HepG2 (cell line): ENCODE measurements around the gene ELOVL2. TPM values are rescaled to one million over a fixed set of nuclear protein-coding genes. Genes with fewer than 3 reads are reported as not detected.

ENCODE experiments used
- ATAC-seq: fragments of 200-7000 bp; cut with Tn5 transposase; 3 replicates; pipeline ENCODE4 v1.9.1; 2020; ENCODE audit warnings: mild to moderate bottlenecking, moderate library complexity
- BruUV-seq: library from RNA; stranded (reverse); fragments of 400-500 nt; replicated peaks from 2 replicates; lab custom pipeline; 2021; lab: Mats Ljungman, UMichigan
- CTCF ChIA-PET: fragments of 300-600 bp; formaldehyde crosslinking; extraction: SDS; loops from one replicate; lab custom pipeline; 2021; ENCODE audit warnings: low total read pairs, inconsistent platforms, low intra/inter-chr PET ratio; lab: Yijun Ruan, JAX
- POLR2A ChIA-PET: fragments of 350-600 bp; sonication (Branson Sonifier 250); formaldehyde crosslinking; loops from one replicate; lab custom pipeline; 2020; ENCODE audit warnings: antibody characterized with exemption, inconsistent platforms; lab: Yijun Ruan, JAX
- DNase-seq: peaks from one replicate; pipeline ENCODE4 v3.0.0-alpha.2; 2015; ENCODE audit warnings: low spot score
- FAIRE-seq: peaks from 3 replicates; lab custom pipeline; 2011; peaks lifted over from hg19 to GRCh38; lab: Jason Lieb, UNC
- H2AFZ ChIP-seq: one replicate; pipeline ENCODE4 v1.6.1; 2011; ENCODE audit warnings: low read length, inconsistent platforms
- H3K27ac ChIP-seq: fragments of 300-600 bp; 3 replicates; pipeline ENCODE4 v1.8.0; 2011; ENCODE audit warnings: mixed run types, mild to moderate bottlenecking, mixed read lengths, low read length, inconsistent platforms; ENCODE audit not compliant: insufficient read depth; ENCODE audit errors: extremely low read length
- H3K27me3 ChIP-seq, 2 experiments: fragments of 200-600 bp in 1 of 2; 2 replicates in 1 of 2; 3 replicates in 1 of 2; pipeline versions ENCODE4 v1.6.0 to v1.8.0; 2011; ENCODE audit warnings: low read length in 2 of 2, mild to moderate bottlenecking in 2 of 2, moderate library complexity in 2 of 2, inconsistent platforms in 1 of 2; ENCODE audit not compliant: insufficient read depth in 2 of 2, control insufficient read depth in 1 of 2
- H3K36me3 ChIP-seq, 2 experiments: fragments of 200-600 bp in 1 of 2; replicated peaks in 1 of 2; 2 replicates in 1 of 2; 3 replicates in 1 of 2; pipeline versions ENCODE4 v1.5.1 to v1.8.0; 2011; ENCODE audit warnings: low read length in 2 of 2, inconsistent platforms in 1 of 2; ENCODE audit not compliant: insufficient read depth in 2 of 2, control insufficient read depth in 1 of 2
- H3K4me1 ChIP-seq: 2 replicates; pipeline ENCODE4 v1.5.1; 2012; ENCODE audit warnings: low read length, inconsistent platforms; ENCODE audit not compliant: insufficient read depth
- H3K4me2 ChIP-seq: 2 replicates; pipeline ENCODE4 v1.6.0; 2011; ENCODE audit warnings: low read depth, low read length, inconsistent platforms
- H3K4me3 ChIP-seq, 3 experiments: fragments of 200-600 bp in 1 of 3; sonication (generic), shearing (Covaris generic) in 1 of 3; replicated peaks in 1 of 3; 2 replicates each; pipeline ENCODE4 v1.5.1; 2011 to 2016; ENCODE audit warnings: low read length in 3 of 3, inconsistent platforms in 2 of 3, low read depth in 2 of 3, mild to moderate bottlenecking in 2 of 3, control low read depth in 1 of 3, mixed read lengths in 1 of 3; ENCODE audit not compliant: insufficient read depth in 1 of 3
- H3K79me2 ChIP-seq: one replicate; pipeline ENCODE4 v1.6.1; 2011; ENCODE audit warnings: low read length, inconsistent platforms; ENCODE audit not compliant: insufficient read depth
- H3K9ac ChIP-seq: 2 replicates; pipeline ENCODE4 v1.6.0; 2011; ENCODE audit warnings: mild to moderate bottlenecking, low read depth, low read length, inconsistent platforms; ENCODE audit not compliant: insufficient read depth
- H3K9me3 ChIP-seq: 2 replicates; pipeline ENCODE4 v1.5.1; 2012; ENCODE audit warnings: mild to moderate bottlenecking, low read length
- H4K20me1 ChIP-seq: 2 replicates; pipeline ENCODE4 v1.6.0; 2011; ENCODE audit warnings: inconsistent platforms, mild to moderate bottlenecking, low read length, moderate library complexity; ENCODE audit not compliant: insufficient read depth
- ATF2 ChIP-seq: sonication (generic); formaldehyde crosslinking; IDR thresholded peaks from 2 replicates; pipeline ENCODE4 v1.4.0; 2020; ENCODE audit warnings: missing genetic modification reagents
- CHD2 ChIP-seq: IDR thresholded peaks from 2 replicates; pipeline ENCODE4 v1.6.1; 2011; ENCODE audit warnings: low read depth, low read length, improper control_type of control experiment
- DBP ChIP-seq: sonication (generic); formaldehyde crosslinking; IDR thresholded peaks from 2 replicates; pipeline ENCODE4 v1.4.0; 2020; ENCODE audit warnings: missing genetic modification reagents; ENCODE audit errors: not compliant biosample characterization
- ETV5 ChIP-seq: IDR thresholded peaks from 2 replicates; pipeline ENCODE4 v1.6.1; 2018; ENCODE audit warnings: missing biosample characterization, missing genetic modification reagents, inconsistent platforms, borderline replicate concordance
- GFI1 ChIP-seq: sonication (generic); formaldehyde crosslinking; IDR thresholded peaks from 2 replicates; pipeline ENCODE4 v1.5.0; 2020; ENCODE audit warnings: missing genetic modification reagents, mild to moderate bottlenecking, borderline replicate concordance
- KAT8 ChIP-seq: IDR thresholded peaks from 2 replicates; pipeline ENCODE4 v1.6.1; 2016; ENCODE audit warnings: missing genetic modification reagents, missing compliant biosample characterization
- MIXL1 ChIP-seq: IDR thresholded peaks from 2 replicates; pipeline ENCODE4 v1.6.1; 2016
- REPIN1 ChIP-seq: sonication (generic); formaldehyde crosslinking; IDR thresholded peaks from 2 replicates; pipeline ENCODE4 v1.8.0; 2022; ENCODE audit warnings: missing genetic modification reagents, low read depth, mild to moderate bottlenecking, borderline replicate concordance
- SMYD3 ChIP-seq: sonication (generic); formaldehyde crosslinking; IDR thresholded peaks from 2 replicates; pipeline ENCODE4 v1.8.1; 2023; ENCODE audit warnings: mild to moderate bottlenecking, missing genetic modification reagents
- ZC3H13 ChIP-seq: sonication (generic); formaldehyde crosslinking; IDR thresholded peaks from 2 replicates; pipeline ENCODE4 v1.8.1; 2023; ENCODE audit warnings: mild to moderate bottlenecking, missing genetic modification reagents, moderate library complexity
- ZNF292 ChIP-seq: sonication (generic); formaldehyde crosslinking; IDR thresholded peaks from 2 replicates; pipeline ENCODE4 v1.8.1; 2022; ENCODE audit warnings: mild to moderate bottlenecking, low read depth, missing genetic modification reagents, borderline replicate concordance
- WGBS: methylation state at CpG from one replicate; pipeline ENCODE4 v1.1.6; 2017; ENCODE audit warnings: low lambda C conversion rate; 5-methylcytosine and 5-hydroxymethylcytosine counted together
- in situ Hi-C: cut with HindIII; loops from 2 replicates; pipeline ENCODE4 v1.10.0; 2017; ENCODE audit warnings: low pct_unique_long_range_greater_than_20kb; ENCODE audit not compliant: extremely low pct_ligation_motif_present
- intact Hi-C: fragments of 100-400 bp; cut with micrococcal nuclease; formaldehyde crosslinking; loops from one replicate; pipeline ENCODE4 v1.10.0; 2022; ENCODE audit not compliant: unreplicated experiment
- polyA plus RNA-seq, 8 experiments: library from polyadenylated mRNA; depleted of rRNA in 3 of 8; stranded (reverse) in 7 of 8; unstranded in 1 of 8; fragments of >200 nt; fragmentation: Illumina TruSeq in 4 of 8; extraction: Trizol in 4 of 8; gene quantifications; 2 replicates each; pipeline versions ENCODE4 v1.2.1 to v1.2.3, GENCODE V29; 2011 to 2016; ENCODE audit warnings: low read depth in 4 of 8, missing spikeins in 1 of 8, mixed read lengths in 1 of 8; ENCODE audit not compliant: insufficient read depth in 1 of 8
- total RNA-seq, 5 experiments: library from RNA; depleted of rRNA; stranded (reverse); fragments of >200 nt; fragmentation: Illumina TruSeq; extraction: Trizol; gene quantifications; 2 replicates each; pipeline ENCODE4 v1.2.3, GENCODE V29; 2016; ENCODE audit warnings: low read depth in 1 of 5
- TF ChIP-seq, protein P1 (sequence below): sonication (generic); formaldehyde crosslinking; IDR thresholded peaks from 2 replicates; pipeline ENCODE4 v1.8.0; 2022; ENCODE audit warnings: missing genetic modification reagents, mild to moderate bottlenecking, inconsistent platforms, borderline replicate concordance
- TF ChIP-seq, protein P2 (sequence below): sonication (generic); formaldehyde crosslinking; IDR thresholded peaks from 2 replicates; pipeline ENCODE4 v1.5.0; 2020; ENCODE audit warnings: missing genetic modification reagents, mild to moderate bottlenecking, borderline replicate concordance
- TF ChIP-seq, protein P3 (sequence below): sonication (generic); formaldehyde crosslinking; IDR thresholded peaks from 2 replicates; pipeline ENCODE4 v1.5.0; 2020; ENCODE audit warnings: mild to moderate bottlenecking, missing genetic modification reagents, moderate library complexity
- TF ChIP-seq, protein P4 (sequence below): sonication (generic); formaldehyde crosslinking; conservative IDR thresholded peaks from 2 replicates; pipeline ENCODE4 v1.8.0; 2022; ENCODE audit warnings: mild to moderate bottlenecking, moderate library complexity, missing genetic modification reagents

ELOVL2 gene
- total and polyA plus RNA-seq, 2 of the 13 experiments (the other 11 are each of a cell fraction or from before 2014, with no cell fraction given): 43.6 to 65.4 TPM

DNA sequence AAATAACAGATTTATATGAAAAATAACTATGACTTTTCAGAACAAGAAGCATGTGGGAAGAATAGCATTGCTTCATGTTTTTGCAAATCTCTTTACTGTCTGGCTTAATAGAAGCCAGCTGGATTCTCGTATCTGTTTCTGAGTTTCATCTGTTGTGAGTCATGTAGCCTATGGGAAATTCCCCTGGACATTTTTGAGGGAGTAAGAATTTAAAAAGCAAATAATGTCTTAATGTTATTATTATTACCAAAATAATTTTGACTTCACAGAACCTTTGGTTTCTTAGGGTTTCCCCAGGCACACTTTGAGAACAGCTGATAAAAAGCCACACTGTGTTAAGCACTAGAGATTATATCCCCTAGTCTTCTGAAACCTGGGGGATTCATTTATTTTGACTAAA, 81.4 kb downstream of the ELOVL2 start (continued):
- TF ChIP-seq ZNF292 (CRISPR knock-in tag) (no peak), REPIN1 (CRISPR knock-in tag) (no peak), CHD2 (no peak), KAT8 (no peak), ATF2 (no peak), GFI1 (CRISPR knock-in tag) (no peak), SMYD3 (no peak)
- TF ChIP-seq, protein P1, sequence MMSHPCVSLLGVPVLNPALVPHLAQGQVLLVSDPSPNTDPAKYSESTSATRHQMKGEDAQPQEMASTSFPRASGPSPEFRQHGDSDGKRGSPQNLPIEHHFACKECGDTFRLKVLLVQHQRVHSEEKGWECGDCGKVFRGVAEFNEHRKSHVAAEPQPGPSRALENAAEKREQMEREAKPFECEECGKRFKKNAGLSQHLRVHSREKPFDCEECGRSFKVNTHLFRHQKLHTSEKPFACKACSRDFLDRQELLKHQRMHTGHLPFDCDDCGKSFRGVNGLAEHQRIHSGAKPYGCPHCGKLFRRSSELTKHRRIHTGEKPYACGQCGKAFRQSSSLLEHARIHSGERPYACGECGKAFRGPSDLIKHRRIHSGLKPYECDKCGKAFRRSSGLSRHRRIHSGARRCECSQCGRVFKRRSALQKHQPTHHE (CRISPR knock-in tag): no peak

DNA sequence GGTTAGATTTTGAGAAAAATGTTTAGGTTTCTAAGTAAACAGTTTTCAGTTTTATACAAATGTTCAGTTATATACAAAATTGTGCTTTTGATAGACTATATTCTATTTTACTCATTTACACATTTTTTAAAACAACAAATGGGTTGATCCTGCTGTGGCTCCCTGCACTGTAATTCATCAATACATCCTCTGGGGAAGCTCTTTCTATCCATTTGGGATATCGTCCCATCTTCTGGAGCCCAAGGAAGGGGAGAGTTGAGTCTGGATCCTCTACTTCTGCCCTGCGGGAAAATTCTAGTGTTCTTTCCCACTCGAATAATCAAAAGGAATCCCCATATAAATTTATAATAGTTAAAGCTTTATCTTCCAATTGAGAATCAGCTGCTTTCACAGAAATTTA, 82.3 kb downstream of the ELOVL2 start:
- POLR2A ChIA-PET: interaction anchor here (0.9 kb wide), 1 partner anchor 46 kb away, joined by 3 read pairs; no protein-coding TSS in a partner anchor
- no TSS peak for BruUV-seq
- no peaks in the 10 kb centered on the region for H3K27me3 ChIP-seq
- FAIRE-seq: no peak
- no peaks in the 10 kb centered on the region for H4K20me1 ChIP-seq
- CTCF ChIA-PET: interaction anchor here (1.6 kb wide), 1 partner anchor 82 kb away, joined by 5 read pairs; the partner anchor contains the start of gene ELOVL2
- no peak for ATAC-seq
- H3K4me1 ChIP-seq: peaks cover 49% of the 10 kb centered on the region
- H3K9me3 ChIP-seq: peaks cover 9% of the 10 kb centered on the region; the same call in 1 of the 2 replicates
- in situ Hi-C loops (no loop called here), intact Hi-C loops (no loop called here)
- no peak overlapping the region for H2AFZ ChIP-seq
- DNase-seq: no peak
- H3K4me3 ChIP-seq: no peak overlapping the region
- no peaks in the 10 kb centered on the region for H3K36me3 ChIP-seq
- TF ChIP-seq DBP (CRISPR knock-in tag): no peak
- TF ChIP-seq, protein P2, sequence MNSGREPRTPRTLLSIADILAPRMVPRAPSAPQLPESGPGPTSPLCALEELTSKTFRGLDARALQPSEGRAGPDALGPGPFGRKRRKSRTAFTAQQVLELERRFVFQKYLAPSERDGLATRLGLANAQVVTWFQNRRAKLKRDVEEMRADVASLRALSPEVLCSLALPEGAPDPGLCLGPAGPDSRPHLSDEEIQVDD: no peak
- TF ChIP-seq, protein P3, sequence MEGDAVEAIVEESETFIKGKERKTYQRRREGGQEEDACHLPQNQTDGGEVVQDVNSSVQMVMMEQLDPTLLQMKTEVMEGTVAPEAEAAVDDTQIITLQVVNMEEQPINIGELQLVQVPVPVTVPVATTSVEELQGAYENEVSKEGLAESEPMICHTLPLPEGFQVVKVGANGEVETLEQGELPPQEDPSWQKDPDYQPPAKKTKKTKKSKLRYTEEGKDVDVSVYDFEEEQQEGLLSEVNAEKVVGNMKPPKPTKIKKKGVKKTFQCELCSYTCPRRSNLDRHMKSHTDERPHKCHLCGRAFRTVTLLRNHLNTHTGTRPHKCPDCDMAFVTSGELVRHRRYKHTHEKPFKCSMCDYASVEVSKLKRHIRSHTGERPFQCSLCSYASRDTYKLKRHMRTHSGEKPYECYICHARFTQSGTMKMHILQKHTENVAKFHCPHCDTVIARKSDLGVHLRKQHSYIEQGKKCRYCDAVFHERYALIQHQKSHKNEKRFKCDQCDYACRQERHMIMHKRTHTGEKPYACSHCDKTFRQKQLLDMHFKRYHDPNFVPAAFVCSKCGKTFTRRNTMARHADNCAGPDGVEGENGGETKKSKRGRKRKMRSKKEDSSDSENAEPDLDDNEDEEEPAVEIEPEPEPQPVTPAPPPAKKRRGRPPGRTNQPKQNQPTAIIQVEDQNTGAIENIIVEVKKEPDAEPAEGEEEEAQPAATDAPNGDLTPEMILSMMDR (CRISPR knock-in tag): no peak
- TF ChIP-seq, protein P4, sequence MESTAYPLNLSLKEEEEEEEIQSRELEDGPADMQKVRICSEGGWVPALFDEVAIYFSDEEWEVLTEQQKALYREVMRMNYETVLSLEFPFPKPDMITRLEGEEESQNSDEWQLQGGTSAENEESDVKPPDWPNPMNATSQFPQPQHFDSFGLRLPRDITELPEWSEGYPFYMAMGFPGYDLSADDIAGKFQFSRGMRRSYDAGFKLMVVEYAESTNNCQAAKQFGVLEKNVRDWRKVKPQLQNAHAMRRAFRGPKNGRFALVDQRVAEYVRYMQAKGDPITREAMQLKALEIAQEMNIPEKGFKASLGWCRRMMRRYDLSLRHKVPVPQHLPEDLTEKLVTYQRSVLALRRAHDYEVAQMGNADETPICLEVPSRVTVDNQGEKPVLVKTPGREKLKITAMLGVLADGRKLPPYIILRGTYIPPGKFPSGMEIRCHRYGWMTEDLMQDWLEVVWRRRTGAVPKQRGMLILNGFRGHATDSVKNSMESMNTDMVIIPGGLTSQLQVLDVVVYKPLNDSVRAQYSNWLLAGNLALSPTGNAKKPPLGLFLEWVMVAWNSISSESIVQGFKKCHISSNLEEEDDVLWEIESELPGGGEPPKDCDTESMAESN (CRISPR knock-in tag): no peak
- no peak for TF ChIP-seq ZC3H13 (CRISPR knock-in tag)
- no peak for TF ChIP-seq MIXL1 (CRISPR knock-in tag)
- no peak for TF ChIP-seq ETV5 (CRISPR knock-in tag)
- H3K4me2 ChIP-seq: no peak overlapping the region
- WGBS: 76% methylated on average over 3 of the region's 3 CpGs
- H3K27ac ChIP-seq: no peak overlapping the region
- H3K79me2 ChIP-seq: no peaks in the 10 kb centered on the region
- H3K9ac ChIP-seq: no peak overlapping the region
